B cell (primary cell): ENCODE measurements around the gene TECR.

Experiments used
- CTCF ChIP-seq: fragments of 200-600 bp; IDR thresholded peaks from one replicate; pipeline ENCODE4 v1.8.0; 2022; ENCODE audit warnings: antibody characterized with exemption, mild to moderate bottlenecking
- EZH2 ChIP-seq: IDR thresholded peaks from 2 replicates; pipeline ENCODE4 v1.6.1; 2012; ENCODE audit warnings: borderline replicate concordance, low read depth, mild to moderate bottlenecking, moderate library complexity, low read length; ENCODE audit not compliant: insufficient read depth, poor library complexity, severe bottlenecking

DNA sequence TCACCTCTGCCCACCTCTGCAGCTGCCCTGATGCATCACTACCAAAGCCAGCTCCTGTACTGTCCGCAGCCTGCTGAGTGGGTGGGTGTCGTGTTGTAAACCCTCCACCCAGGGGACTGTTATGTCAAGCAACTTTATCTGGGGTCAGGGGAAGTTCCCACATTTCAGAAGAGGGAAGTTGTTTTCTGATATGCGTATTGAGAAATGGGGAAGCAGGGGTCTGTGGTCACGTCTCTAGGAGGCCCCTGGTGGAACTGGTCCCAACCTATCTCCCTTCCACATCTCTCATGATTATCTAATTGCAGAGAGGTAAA is 84.7 kb downstream of the TECR start:
- TF ChIP-seq CTCF (peak; percentile 25), EZH2 (no peak)
